GM19395 (cell line): ENCODE data around the gene LDLRAD3.

Experiments
- ATAC-seq: cut with Tn5 transposase; IDR thresholded peaks from one replicate; pipeline ENCODE4 v1.9.1; 2021; ENCODE audit warnings: mild to moderate bottlenecking, moderate library complexity; ENCODE audit not compliant: unreplicated experiment

Gene LDLRAD3

DNA sequence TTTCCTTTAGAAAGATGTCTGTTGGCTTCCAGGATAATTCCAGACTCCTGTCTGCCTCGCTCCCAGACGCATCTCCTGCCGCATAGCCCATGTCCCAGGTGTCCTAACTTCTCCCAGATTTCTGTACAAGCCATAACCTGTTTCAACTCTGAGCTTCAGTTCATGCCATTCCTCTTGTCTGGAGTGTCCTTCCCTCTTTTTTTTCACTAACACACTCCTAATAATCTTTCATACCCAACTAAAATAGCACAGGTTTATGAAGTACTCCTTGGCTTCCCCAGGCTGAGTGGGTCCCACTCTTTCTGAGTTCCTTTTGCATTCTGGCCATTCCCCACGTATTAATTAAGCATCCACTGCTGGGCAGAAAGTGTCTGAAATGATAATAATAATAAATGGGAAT is 123.0 kb downstream of the LDLRAD3 start:
- ATAC-seq: no peak

DNA sequence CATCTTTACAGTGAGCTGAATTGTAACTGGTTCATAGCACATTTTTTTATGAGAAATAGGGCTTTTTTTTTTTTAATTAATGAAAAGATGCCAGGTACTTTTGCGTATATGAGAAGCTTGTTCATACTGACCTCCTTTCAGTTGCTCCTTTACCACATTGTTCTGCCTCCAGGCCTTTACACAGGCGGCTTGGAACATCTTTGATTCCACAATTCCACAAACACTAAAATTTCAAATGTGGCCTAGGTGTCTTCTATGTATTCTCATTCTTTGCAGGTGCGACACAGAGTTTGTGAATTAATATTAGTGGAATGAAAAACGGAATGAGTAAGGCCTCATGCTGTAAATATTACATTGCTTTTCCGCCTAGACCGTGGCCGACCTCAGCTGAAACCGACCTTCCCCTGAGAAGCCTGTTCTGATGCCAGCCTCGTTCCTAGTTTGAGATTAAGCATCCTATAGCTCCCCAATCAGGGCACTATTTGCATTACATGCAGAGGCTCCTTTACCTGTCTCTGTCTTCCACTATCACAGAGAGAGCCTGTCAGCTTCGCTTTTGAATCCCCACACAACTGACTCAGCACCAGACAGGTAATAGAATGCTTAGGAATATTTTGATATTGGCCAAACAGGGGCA is 125.8 kb downstream of the LDLRAD3 start:
- ATAC-seq: no peak

DNA sequence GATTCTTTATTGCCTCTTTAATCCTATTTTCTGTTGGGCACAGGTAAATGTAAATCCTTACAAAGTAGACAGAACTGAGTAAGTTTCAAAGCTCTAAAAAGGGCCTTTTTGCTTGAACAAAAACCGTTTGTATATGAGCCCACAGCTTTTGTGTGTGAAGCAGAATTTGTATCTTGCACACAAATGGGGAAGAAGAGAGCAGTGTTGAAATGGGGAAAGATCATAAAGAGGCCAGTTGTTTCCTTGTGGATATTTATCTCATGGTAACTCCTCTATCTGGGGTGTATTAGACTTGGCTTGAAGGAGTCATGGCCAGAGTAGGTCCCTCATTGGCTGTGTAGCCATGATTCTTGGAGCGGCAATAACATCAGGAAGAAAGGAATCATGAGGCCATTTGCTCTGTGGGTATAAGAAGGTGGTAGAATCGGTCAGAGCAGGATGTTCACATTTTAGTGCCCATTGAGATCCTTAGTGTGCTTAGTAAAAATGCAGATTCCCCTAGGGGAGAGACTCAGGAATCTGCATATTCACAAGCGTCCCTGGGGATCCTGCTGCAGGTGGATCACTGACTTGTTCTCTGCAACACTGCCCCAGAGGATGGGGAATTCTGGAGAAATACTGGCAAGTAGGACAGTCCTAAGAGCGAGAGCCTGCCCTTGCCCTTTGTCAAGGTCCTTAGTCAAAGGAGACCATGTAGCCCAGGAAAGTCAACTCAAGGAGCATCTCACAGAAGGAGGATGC is 126.5 kb downstream of the LDLRAD3 start:
- no peak for ATAC-seq

DNA sequence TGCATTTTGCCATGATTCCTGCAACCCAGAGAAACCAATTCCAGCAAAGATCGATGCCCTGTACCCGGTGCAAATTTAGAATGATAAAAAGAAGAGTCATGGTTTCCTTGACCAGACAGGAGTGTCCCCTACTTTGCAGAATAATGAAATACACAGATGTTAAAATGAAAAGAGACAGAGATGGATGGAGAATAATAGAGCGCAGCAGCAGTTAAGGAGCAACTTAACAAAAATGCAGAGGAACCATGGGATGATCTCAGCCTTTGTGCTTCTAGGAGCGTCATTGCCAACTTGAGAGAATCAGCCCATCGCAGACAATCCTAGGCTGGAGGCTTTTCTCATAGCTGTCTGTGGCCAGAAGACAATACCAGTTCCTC is 127.1 kb downstream of the LDLRAD3 start:
- ATAC-seq: no peak

DNA sequence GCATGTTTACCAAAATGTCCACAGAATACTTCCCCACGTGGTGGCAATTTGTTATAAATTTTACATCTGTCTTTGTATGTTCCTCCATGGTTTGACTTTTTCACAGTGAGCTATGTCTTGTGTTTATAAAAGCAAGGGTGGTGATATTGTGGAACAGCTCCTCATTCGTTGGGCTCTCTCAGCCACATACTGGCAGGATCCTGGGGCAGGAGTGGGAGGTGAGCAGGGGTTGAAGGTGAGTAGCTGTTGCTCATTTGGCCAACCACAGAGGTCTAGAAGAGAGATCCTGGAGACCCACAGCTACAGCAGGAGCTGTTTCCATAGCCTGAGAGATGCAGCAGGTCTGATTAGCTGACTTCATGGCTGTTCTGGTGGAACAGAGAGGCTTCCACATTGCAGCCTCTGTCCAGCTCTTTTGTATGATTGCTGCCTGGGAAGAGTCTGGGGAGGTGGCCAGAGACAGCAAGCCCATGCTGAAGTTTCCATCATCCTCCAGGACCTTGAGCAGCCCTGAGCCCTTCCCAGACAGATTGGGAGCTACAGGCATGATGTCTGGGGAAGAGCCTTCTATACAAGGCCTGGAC is 128.1 kb downstream of the LDLRAD3 start:
- no peak for ATAC-seq

DNA sequence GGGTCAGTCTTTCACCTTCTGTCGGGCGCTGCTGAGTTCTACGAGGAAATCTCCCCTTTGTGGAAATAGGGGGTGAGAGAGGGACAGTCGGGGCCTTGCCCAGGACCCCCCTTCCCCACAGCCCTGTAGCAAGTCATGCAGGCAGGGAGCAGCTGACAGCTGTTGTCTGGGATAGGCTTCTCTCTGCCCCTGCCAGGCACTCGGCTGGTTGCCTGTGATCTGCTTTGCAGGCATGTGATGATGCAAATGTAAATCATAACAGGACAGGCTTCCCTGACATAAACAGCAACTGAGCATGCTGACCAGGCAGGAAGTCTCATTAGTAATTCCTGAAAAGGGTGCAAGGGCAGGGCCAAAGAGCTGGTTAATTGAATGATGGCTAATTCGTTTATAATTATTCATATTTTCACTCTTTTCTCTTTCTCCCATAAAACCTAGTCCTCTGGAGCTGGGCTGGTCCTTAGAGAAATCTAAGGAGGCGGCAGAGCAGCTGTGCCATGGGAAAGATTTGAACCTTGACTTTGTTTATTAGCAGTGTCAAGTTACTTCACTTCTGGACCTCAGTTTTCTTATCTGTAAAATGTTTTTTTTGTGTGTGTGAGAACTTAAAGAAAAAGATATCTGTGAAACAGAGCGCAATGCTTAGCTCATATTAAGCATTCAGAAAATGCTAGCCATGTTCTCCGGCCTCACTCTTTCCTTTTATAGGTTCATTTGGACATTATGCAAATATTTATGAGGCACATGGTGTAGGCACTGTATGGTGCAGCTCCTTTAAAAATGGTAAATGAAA is 129.7 kb downstream of the LDLRAD3 start:
- no peak for ATAC-seq

DNA sequence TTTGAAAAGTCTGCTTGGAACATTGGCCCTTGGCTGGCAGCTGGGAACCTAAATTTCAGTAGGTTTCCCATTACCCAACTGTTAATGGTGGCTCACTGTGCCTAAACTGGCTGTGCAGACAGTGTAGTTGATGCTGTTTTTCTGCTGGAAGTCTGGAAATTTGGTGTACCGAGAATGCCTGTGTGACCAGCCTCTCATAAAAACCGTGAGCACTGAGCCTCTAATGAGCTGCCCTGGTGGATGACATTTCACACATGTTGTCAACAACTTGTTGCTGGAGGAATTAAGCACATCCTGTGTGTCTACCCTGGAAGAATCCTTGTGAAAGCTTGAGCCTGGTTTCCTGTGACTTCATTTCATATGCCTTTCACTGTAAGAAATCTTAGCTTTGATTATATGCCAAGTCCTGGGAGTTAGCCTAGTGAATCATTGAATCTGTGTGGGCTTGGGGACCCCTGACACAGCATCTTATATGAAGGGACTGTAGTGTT is 131.1 kb downstream of the LDLRAD3 start:
- no peak for ATAC-seq

DNA sequence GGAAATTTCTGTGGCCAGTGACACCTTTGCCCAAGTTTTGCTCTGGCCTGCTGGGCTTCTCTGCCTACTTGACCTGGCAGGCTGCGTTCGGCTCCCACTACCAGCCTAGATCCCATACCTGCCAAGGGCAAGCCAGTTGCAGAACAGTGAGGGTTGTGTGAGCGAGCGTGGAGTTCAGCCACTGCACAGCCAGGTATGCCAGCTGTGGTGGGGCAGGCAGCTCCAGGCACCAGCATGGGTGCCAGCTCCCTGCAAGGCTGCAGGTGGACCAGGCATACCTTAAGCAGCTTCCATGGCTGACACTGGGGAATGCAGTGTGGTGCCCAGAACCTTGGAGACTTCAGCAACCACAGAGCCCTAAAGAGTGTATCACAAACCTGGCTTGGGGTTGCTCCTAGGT is 133.5 kb downstream of the LDLRAD3 start:
- ATAC-seq: no peak

DNA sequence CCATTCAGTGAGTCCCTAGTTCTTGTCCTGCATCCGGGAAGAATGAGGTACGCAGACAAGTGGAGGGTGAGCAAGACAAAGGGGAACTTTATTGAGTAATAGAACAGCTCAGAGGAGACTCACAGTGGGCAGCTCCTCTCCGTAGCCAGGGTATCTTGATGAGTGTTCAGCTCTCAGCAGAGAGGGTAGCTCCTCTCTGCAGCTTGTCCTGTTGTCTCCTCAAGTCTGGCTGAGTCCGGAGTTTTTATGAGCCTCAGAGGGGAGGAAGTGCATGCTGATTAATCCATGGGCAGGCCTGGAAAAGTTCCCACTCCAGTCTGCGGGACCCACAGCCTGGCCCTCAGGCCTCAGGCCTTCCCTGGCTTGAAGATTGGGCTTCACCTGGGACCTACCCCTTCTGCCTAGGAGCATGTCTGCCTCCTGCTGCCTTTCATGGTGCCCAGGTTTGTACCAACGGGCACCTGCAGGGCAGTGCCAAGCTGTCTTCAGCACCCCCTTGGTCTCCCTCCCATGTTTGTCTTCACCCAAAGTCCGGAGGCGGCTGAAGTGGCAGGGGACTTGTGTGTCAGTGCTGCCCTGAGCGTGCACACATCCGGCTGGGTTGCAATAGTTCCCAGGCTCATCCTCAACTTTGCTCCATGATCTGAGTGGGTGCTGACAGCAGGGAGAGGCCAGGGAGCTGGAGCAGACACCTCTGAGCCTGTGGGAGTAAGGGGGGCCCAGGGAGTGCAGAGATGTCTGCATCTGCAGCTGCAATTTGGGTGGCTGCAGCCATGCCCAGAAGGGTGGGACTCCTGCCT is 134.2 kb downstream of the LDLRAD3 start:
- ATAC-seq: no peak

DNA sequence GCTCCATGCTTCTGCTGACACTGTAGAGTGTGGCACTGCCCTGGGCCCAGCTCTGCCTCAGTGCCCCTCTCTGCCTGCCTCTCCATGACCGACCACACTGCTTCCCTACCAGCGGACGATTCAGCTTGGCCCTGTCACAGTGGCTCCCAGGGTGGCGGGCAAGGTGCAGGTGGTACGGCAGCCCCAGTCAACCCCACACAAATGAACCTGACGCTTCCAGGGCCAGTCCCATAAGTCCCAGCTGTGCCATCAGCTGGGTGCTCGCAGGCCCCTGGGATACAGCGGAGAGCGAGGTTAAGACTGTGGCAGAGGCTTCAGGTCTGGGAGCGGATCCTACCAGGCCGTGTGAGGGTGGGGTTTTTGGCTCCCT is 134.8 kb downstream of the LDLRAD3 start:
- ATAC-seq: no peak

DNA sequence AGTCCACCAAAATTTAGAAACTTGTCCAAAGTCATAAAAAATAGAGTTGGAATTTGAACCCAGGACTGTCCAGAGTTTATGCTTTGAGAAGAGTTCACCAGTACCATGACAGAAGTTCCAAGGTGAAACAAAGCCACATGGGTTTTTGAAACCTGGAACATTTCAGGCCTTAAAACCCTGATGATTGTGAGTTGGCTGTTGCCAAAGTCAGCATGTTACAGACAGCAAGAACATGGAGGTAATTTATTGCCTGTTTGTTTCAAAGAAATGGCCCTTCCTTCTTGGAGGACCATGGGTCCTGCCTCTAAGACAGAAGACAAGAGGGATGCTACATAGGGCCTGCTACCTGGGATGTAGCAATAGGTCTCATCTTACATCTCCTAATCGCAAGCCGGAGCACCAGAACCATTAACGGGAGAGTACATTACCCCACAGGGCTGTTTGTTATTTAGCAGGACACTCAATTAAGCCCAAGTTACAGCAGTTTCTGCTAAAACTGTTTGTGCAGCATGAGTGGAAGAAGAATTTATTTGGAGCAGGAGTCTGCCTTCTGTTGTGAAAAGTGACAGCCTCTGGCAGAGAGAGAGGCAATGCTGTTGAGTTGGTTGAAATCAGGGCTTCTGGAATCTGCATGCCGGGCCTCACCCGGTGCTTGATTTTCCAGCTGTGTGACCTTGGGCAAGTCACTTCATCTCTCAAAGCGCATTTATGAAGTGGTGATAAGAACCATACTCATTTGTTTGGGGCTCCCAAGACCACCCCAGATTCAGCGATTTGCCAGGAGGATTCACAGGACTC is 136.2 kb downstream of the LDLRAD3 start:
- no peak for ATAC-seq

DNA sequence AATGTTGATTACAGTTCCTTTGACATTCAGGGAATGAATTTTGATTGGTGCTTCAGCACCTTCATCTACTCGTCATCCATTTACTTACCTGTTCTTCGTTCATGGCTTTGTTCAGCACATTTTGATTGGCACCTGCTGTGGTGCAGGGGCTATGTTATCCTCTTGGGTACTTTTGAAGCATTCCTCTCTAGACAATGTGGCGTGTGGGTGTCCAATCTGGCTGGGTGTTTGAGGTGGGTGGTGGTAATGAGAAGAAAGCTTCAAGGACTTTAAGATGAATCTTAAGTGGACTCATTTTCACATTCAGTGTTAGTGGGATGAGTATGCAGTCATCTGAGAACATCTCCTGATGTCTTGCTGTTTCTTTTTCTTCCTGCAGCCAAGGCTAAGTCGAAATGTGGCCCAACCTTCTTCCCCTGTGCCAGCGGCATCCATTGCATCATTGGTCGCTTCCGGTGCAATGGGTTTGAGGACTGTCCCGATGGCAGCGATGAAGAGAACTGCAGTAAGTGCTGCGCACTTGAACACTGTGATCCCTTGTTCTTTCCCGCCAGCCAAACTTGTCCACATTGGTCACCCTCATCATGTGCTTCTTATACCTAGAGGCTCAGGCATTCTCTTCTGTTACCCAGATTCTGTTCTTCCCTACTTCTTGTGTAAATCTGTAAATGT is 137.5 kb downstream of the LDLRAD3 start:
- no peak for ATAC-seq

DNA sequence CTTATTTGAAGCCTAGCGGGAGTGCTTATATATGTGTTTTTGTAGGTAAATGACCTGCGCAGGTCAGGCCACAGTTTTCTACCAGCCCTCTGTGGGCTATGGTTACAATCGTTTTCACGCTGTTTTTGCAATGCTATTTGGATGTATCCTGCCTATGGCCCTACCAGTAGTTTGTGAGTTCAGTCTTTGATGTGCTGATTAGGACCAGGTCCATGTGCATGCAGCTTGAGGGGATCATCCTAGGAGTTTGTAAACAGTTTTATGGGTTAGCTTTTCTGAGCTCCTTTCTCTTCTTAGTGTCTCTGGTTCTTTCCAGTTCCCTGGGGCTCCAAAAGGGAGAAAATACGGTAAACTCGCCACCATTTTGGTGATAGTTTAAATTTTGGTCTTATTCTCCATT is 142.5 kb downstream of the LDLRAD3 start:
- no peak for ATAC-seq

DNA sequence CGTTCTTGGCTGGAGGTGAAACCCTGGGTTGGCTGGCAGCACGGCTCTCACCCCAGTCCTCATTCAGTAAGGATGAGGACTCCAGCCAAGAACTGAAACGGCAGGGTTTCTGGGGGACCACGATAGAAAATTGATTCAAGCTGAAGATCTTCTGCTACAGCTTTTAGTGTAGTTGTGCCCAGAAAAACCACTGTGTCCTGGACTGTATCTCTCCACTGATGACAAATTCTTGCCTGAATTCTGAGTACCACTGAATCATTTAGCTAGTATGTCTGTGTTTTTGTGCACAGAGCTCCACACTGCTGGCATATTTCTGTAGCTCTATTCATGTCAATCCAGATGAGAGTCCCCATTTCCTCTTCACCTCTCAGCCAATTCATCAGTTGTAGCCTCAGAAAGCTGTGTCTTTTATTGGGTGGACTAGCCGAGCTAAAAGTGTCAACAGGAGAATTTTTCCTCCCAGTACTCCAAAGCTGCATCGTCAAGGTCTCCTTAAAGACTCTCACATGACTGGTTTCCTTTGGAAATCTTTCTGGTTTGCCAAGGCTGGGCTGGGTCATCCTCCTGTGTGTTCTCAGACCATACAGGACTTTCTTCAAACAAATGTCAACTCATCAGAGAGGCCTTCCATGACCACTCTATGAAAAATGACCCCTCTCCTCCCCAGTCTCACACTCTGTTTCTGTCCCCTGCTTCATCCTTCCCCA is 144.6 kb downstream of the LDLRAD3 start:
- no peak for ATAC-seq

DNA sequence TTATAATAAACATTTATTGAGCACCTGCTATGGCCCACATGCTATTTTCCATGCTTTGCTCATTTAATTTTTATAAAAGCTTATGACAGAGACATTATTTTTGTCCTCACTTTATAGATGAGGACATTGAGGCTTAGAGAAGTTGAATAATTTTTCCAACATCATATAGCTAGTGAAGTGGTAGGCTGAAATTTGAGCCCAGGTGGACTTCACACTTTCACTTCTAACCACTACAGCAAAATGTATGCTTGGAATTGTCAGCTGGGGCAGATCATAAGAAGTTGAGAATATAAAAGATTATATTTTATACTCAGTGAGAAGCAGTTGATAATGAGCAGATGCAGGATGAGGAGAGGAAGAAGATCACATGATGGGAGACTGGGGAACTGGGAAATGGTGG is 146.1 kb downstream of the LDLRAD3 start:
- ATAC-seq: no peak

DNA sequence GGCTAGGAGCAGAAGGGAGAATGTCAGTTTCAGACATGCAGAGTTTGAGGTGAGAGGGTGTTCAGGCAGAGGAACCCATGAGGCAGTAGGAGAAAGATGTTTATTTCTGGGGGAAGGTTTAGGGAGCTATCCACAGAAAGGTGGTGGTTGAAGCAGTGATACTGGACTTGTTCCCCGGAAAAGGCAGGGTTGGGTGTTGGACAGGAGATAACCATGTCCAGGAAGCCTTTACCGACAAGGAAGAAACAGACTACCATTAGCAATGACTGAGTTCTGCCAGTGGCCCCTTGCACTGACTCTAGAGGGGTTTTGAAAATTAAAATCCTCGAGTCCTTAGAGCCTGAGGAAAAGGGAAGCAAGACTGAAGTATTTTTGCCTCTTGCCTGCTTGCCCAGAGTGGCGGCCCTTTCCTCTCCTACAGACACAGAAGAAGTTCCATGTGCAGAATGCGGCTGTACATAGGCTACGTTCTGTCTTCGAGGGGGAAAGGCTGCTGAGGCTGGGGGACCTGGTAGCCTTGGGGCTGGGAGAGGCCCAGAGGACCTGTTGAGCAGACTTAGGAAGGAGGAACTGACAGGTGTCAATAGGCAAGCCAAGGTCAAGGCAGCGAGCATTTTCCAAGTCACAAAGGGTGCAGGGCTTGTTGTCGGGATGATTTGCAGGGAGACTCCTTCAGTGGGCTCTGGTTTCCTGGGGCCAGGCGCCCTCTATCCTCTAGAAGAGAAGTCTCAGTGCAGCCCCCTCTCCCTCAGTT is 146.7 kb downstream of the LDLRAD3 start:
- no peak for ATAC-seq

DNA sequence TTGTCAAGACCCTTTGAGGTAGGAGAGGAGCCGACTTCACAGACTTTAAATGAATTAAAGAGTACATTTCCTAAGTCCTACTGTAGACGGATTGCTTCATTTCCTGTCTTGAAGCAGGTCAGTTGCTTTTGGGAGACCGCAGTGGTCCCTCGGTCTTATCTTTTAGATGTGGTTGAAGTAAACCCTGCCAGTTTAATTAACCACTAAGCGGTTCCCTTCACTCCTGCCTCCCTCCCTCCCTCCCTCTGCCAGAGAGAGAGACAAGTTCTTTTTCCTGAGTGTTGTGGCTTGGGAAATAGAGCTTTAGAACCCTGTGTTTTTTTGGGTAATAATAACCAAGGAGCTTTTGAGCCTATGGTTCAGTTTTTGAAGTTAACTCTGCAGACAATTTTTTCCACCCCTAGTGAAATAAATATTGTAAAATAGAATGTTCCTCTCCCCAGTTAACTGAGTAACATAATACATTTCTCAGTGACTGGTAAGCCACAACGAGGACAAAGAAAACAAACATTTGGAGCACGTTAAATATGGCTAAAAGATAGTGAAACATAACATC is 147.5 kb downstream of the LDLRAD3 start:
- no peak for ATAC-seq
